ENCODE data around the gene PCSK4.

DNA sequence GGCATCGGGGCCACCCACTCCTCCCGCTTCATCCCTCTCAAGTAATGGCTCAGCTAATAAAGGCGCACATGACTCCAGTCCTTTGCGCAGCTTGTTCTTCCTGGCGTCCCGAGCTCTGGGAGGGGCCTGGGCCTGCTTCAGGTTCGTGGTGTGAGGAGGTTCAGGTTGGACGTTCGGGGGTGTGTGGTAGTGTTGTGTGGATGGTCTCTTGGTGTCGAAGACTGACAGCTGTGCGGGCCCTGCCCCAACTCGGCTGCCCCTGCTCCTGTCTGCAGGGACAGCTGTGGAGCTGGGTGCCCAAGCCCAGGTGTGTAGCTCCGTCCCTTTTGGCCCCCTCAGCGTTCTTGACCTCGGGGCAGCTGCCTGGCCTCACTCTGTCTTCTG is 49.7 kb downstream of the PCSK4 start:
- TF ChIP-seq MYNN (tag by site-specific recombination; IDR thresholded peaks at IDR 0.05; ENCODE audit: borderline replicate concordance) (no peak), TRIM28 (IDR thresholded peaks at IDR 0.05; ENCODE audit: borderline replicate concordance, low read length) (no peak), ZBTB8A (tag by site-specific recombination; IDR thresholded peaks at IDR 0.05) (no peak), GLI2 (tag by site-specific recombination; IDR thresholded peaks at IDR 0.05; ENCODE audit: borderline replicate concordance, low read depth) (no peak)
- TF ChIP-seq, protein P1, sequence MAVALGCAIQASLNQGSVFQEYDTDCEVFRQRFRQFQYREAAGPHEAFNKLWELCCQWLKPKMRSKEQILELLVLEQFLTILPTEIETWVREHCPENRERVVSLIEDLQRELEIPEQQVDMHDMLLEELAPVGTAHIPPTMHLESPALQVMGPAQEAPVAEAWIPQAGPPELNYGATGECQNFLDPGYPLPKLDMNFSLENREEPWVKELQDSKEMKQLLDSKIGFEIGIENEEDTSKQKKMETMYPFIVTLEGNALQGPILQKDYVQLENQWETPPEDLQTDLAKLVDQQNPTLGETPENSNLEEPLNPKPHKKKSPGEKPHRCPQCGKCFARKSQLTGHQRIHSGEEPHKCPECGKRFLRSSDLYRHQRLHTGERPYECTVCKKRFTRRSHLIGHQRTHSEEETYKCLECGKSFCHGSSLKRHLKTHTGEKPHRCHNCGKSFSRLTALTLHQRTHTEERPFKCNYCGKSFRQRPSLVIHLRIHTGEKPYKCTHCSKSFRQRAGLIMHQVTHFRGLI (tag by site-specific recombination; IDR thresholded peaks at IDR 0.05), result no peak

Measured in HEK293 (cell line).